Cerebellar nuclear complex (tissue), 1 donor: ENCODE data around the gene ISCA2.
"Not testable (repeated sequence)": the region's sequence is repeated elsewhere in the genome, so short reads cannot be mapped to it uniquely, and the experiment has no call there.

ENCODE experiments used
- DNase-seq, 2 experiments: peaks; one replicate each; lab custom pipeline; 2025; lab: John Stamatoyannopoulos, UW

ISCA2 gene

DNA sequence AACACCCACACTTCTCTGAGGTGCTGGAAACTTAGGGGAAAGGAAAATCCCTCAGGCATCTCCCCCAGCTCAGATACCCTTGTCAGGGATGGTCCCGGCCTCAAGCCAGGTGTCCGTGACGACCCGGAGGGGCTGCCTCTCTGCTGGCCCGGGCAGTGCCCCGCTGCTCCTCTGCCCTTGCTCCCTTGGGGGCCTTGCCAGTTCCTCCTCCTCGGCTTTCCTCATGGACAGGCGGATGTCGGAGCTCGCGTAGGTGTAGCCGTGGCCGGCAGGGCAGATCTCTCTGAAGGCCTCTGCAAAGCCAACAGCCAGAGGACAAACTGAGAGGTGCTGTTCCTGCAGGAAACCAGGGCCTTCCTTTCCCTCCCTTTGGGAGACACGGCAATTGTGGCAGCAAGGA is 34.8 kb downstream of the ISCA2 start:
- no peak for DNase-seq

DNA sequence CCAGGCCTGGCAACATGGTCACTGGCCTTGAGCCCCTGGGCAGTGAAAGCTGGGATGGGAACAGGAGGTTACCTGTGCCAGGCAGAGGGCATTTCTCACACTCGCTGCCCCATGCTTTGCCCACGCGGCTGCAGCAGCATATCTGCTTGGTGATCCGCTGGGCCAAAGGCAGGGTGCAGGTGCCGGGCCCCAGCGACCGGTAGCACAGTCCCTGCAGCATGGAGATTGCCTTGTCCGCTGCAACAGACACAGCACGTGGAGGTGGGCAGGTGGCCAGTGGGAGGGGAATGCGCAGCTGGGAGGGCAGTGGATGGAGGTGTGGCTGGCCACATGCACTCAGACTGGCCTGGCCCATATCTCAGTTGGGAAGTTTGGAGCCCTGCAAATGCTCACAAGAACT is 35.3 kb downstream of the ISCA2 start:
- no peak for DNase-seq

DNA sequence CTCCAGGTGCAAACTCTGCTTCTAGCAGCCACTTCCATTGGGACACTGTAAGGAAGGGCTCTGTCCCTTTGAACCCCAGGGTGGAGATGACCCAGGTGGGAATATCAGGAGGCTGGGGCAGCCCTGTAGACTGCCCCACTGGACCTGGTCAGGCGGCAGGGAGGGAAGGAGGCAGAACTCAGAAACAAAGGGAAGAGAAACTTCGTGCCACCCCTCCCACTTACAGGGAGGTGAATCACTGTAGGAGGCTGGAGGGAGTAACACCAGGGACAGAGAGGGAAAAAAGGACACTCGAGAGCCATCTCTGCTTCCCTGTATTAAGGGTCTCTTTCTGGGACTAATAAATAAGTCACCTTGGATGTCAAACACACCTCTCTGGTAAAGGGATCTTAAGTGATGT is 37.4 kb downstream of the ISCA2 start:
- no peak for DNase-seq

GRCh38 chr14:74531467-74531866 is 37.9 kb downstream of the ISCA2 start:
- no peak for DNase-seq

GRCh38 chr14:74532246-74532645 is 38.7 kb downstream of the ISCA2 start:
- no peak for DNase-seq

- no peak for DNase-seq
Observed at GRCh38 chr14:74533576-74533975, 40.0 kb downstream of the ISCA2 start.

DNA sequence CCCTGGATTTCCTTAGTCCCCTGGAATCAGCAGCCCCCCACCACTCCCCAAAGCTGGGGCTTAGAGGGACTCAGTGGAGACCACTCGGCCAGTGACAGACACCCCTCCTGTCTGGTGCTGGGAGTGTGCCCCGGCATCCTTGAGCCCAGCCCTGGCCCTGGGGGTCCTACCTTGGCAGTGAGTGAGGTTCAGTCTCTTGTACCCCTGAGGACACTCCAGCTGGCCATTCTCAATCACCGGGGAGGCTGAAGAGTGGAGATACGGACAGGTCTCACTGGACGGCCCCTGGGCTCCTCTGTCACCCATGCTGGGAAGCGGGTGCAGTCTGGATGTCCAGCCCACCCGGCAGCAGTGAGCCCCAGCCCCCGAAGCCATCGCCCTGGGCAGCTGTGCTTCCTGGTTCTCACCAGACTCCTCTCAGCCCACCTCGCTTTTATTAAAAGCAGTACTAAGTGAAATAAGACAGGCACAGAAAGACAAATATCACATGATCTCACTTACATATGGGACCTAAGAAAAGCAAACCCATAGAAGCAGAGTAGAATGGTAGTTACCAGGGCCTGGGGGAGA is 42.3 kb downstream of the ISCA2 start:
- DNase-seq: no peak

GRCh38 chr14:74536336-74536735 is 42.8 kb downstream of the ISCA2 start:
- DNase-seq: not testable (repeated sequence)

DNA sequence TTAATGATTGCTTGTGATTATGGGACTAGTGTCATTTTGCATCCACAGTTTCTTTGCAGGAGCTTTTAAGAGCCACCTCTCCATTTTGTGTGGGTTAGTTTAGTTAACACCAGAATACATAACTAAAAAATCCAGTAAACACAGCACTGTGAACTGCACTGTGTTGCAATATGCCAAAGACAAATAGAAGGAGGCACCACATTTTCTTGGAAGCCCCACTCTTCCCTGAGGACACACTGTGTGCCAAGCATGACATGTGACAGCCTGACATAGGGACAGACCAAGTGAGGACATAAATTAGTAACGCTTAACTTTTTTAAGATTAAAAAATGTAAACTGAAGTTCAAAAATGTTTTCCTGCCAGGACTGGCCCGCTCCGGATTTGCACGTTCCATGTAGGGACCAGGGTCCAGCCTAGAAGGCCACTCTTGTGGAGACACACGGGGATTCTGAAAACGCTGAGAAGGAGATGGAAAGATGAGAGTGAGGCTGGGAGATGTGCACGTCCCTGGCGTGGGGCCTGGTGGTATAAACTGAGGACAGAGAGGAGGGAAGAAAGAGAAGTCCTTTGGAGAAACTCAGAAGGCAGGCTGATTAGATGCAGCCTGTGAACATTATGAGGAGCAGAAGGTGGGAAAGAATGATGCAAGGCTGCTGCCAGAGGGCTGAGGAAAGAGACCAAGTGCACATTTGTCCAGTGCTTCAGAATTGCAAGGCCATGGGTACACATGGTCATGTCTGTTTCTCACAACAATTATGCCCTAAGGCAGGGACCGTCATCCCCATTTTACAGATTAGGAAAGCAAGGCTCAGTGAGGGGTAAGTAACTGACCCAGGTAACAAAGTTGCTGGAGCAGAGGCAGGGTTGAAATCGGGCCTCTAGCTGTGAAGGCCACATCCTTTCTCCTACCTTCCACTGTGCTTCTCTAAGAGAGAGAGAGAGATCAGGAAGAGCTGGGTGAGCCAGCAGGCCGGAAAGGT is 45.1 kb downstream of the ISCA2 start:
- DNase-seq: no peak

DNA sequence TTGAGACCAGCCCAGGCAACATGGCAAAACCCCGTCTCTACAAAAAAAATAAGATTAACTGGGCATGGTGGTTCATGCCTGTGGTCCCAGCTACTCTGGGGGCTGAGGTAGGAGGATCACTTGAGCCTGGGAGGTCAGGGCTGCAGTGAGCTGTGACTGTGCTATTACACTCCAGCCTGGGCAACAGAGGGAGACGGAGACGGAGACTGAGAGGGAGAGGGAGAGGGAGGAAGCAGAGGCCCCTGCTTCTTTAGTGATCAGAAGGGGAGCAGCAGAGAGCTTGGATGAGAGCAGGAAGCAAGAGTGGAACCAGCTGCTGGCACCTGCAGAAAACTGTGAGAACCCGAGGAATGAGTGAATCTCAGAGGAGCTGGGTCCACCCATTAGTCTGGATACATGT is 45.9 kb downstream of the ISCA2 start:
- no peak for DNase-seq

- no peak for DNase-seq
Observed at GRCh38 chr14:74541225-74541624, 47.7 kb downstream of the ISCA2 start.

DNA sequence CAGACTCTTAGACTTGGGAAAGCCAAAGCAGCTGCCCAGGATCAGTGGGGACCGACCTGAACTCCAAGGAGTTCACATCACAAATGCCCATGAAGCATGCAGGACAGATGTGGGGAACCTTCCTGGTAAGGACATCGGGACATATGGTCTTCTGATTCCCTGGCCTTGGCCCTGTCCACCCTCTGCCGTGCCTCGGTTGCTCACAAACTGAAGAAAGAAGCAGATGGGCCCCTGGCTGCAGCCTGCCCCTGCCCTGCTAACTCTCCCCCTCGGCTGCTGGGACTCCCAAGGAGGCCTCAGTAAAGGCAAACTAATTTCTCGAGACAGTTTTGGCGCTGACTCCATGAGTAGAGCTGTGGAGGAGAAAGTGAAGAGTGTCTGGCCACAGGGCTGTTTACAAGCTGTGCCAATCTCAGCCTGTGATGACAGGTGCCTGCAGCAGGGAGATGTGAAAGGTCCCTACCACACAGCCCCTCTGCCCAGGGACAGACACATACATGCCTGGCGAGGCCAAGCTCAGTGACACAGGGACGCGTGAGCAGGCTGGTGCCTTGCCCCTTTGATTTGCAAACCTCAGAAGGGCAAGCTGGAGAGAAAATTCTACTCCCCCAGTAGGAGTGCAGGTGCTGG is 48.6 kb downstream of the ISCA2 start:
- no peak for DNase-seq

- no peak for DNase-seq
Observed at GRCh38 chr14:74543771-74544438, 50.3 kb downstream of the ISCA2 start.

DNA sequence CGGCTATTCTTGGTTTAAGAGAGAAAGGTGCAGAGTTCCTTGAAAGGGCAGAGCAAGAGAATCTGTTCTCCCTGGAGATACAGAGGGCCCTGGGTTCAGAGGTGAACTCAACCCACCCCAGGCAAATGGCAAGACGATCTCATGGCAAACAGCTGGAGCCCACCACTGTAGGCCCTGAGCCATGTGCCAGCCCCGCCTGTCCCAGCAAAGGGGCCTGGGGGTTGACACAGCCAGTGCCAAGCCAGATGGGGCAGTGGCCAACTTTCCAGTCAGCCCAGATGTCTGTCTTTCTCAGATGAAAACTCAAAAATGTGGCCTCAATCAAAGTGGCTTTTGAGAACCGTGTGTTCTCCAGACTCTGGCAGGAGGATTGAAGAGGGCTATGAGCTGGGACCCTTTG is 51.8 kb downstream of the ISCA2 start:
- no peak for DNase-seq

DNA sequence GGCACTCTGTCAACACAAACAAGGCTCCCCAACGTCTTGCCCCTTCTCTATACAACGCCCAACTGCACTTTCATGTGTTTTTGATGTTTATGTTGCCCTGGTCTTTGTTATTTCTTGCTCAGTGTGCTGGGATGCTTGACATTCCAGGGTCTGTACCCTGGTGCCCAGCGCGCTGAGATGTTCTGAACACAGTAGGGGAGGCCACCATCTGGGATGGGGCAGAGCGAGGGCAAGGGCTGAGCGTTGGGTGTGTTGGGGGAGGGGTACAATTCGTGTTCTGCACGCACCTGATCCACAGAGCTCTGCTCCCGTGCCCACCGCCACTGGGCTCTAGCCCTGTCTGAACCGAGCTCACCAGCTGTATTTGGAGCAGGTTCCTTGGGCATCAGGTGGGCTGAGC is 52.9 kb downstream of the ISCA2 start:
- DNase-seq: no peak
